Measurements from ENCODE around the gene PSMB10. TPM values are rescaled to one million over a fixed set of nuclear protein-coding genes. Genes with fewer than 3 reads are reported as not detected.

PSMB10 gene
- total and polyA plus RNA-seq, 8 donors: 20.7 to 76.8 (median 31.6) TPM

DNA sequence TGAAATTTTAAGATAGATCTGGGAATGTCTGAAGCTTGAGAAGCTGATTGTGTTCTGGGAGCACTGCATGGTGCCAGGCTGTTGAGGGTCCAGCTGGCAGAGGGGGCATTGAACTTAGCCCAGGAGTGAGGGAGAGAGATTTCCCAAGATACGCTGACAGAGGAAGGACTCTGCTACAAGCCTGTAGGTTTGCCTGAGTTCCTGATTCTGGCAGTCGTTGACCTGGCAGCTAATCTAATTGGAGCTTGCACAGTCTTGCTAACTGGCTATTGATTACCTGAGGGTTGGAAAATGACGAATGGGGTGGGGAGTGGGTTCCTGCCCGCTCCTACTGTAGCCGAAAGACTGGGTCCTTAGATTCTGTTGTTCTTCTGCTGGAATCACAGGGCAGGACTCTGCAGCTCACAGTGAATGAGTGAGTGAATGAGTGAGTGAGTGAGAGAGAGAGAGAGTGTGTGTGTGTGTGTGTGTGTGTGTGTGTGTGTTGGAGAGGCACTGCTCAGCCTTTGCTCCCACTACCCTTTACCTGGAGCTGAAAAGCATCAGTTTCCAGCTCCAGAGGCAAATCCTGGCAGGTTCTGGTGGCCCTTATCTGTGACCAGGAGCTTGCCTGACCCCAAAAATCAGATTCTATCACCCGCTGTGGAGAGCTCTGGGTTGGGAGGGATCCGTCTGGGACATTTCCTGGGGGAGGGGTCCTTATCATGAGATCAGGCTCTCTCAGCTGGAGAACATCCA is 21.7 kb downstream of the PSMB10 start:
- H3K36me3 ChIP-seq: peaks cover 0 to 33% of the 10 kb centered on the region in 2 donors
- intact Hi-C loops (cut with DNase I): no loop called here
- no peaks in the 10 kb centered on the region for H3K27me3 ChIP-seq
- DNase-seq: no peak
- TF ChIP-seq CTCF (IDR thresholded peaks at IDR 0.05): no peak
- H3K9me3 ChIP-seq: no peaks in the 10 kb centered on the region
- H3K4me3 ChIP-seq: no peak overlapping the region
- ATAC-seq: no peak
- peaks cover 6 to 20% of the 10 kb centered on the region in 2 donors for H3K4me1 ChIP-seq
- no peak overlapping the region for H3K27ac ChIP-seq

DNA sequence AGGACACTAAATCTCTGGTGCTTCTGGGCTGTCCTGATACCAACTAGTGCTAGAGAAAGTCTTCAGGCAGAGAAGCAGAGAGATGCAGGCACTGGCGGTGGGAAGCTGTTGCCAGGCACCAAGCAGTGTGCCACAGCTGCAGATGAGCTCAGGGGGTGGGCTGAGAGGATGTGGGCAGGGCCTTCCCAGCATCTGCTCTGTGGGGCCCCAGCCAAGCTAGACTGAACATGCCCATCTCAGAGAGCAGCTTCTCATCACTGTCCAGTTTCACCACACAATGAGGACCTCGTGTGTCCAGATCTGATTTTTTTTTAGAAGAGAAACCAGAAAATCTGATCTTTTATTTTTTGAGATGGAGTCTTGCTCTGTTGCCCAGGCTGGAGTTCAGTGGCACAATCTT is 26.5 kb downstream of the PSMB10 start:
- peak; percentile 26 for ATAC-seq
- no peak overlapping the region for H3K27ac ChIP-seq
- no peak for TF ChIP-seq CTCF (IDR thresholded peaks at IDR 0.05)

DNA sequence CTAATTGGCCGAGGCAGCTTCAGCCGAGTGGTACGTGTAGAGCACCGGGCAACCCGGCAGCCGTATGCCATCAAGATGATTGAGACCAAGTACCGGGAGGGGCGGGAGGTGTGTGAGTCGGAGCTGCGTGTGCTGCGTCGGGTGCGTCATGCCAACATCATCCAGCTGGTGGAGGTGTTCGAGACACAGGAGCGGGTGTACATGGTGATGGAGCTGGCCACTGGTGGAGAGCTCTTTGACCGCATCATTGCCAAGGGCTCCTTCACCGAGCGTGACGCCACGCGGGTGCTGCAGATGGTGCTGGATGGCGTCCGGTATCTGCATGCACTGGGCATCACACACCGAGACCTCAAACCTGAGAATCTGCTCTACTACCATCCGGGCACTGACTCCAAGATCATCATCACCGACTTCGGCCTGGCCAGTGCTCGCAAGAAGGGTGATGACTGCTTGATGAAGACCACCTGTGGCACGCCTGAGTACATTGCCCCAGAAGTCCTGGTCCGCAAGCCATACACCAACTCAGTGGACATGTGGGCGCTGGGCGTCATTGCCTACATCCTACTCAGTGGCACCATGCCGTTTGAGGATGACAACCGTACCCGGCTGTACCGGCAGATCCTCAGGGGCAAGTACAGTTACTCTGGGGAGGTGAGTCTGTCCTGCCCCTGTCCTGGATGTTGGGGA is 27.5 kb downstream of the PSMB10 start:
- peaks cover 0 to 39% of the 10 kb centered on the region in 2 donors for H3K36me3 ChIP-seq
- intact Hi-C loops (cut with DNase I): no loop called here
- H3K27ac ChIP-seq: no peak overlapping the region
- H3K27me3 ChIP-seq: no peaks in the 10 kb centered on the region
- no peak for TF ChIP-seq CTCF (IDR thresholded peaks at IDR 0.05)
- no peak overlapping the region for H3K4me3 ChIP-seq
- ATAC-seq (no peak), DNase-seq (no peak)
- H3K4me1 ChIP-seq: no peaks in the 10 kb centered on the region
- no peaks in the 10 kb centered on the region for H3K9me3 ChIP-seq

More for the DNA sequence above, 26.5 kb downstream of the PSMB10 start:
- no peaks in the 10 kb centered on the region for H3K4me1 ChIP-seq
- H3K27me3 ChIP-seq: no peaks in the 10 kb centered on the region
- DNase-seq: no peak
- intact Hi-C loops (cut with DNase I): no loop called here
- H3K4me3 ChIP-seq: no peak overlapping the region
- H3K9me3 ChIP-seq: no peaks in the 10 kb centered on the region
- peaks cover 0 to 42% of the 10 kb centered on the region in 2 donors for H3K36me3 ChIP-seq

GRCh38 chr16:67907397-67908180 is 29.1 kb downstream of the PSMB10 start:
- H3K4me3 ChIP-seq: no peak overlapping the region
- peaks cover 0 to 5% of the 10 kb centered on the region in 2 donors for H3K4me1 ChIP-seq
- no peak for DNase-seq
- TF ChIP-seq CTCF (IDR thresholded peaks at IDR 0.05): no peak
- H3K36me3 ChIP-seq: peaks cover 0 to 48% of the 10 kb centered on the region in 2 donors
- H3K27me3 ChIP-seq: no peaks in the 10 kb centered on the region
- no peak for ATAC-seq
- intact Hi-C loops (cut with DNase I): no loop called here
- no peak overlapping the region for H3K27ac ChIP-seq
- no peaks in the 10 kb centered on the region for H3K9me3 ChIP-seq

DNA sequence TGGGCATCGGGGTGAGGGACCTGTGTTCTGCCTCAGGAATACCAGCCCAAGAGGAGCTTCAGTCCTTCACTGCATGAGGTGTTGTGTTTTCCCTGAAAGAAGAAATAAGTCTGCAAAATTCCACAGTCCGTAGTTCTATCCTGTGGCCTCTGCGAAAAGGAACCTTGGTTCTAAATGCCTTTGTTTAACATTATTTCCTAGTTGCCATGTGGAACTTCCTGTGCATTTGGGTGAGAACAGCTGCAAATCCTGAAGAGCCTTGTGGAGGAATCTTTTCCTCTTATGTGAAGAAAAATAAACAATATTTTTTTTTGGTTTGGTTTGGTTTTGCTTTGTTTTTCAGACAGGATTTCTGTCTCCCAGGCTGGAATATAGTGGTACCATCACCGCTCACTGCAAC is 33.8 kb downstream of the PSMB10 start:
- no peak overlapping the region for H3K4me3 ChIP-seq
- TF ChIP-seq CTCF (IDR thresholded peaks at IDR 0.05): no peak
- H3K4me1 ChIP-seq: peaks cover 0 to 14% of the 10 kb centered on the region in 2 donors
- peak overlapping the region in 1 of 2 donors; percentile 13 for H3K27ac ChIP-seq
- intact Hi-C loops (cut with DNase I): no loop called here
- no peak for ATAC-seq
- no peaks in the 10 kb centered on the region for H3K27me3 ChIP-seq
- DNase-seq: no peak
- H3K9me3 ChIP-seq: no peaks in the 10 kb centered on the region
- peaks cover 0 to 14% of the 10 kb centered on the region in 2 donors for H3K36me3 ChIP-seq

All from left lung (tissue), 10 donors.